HG03558 (cell line): ENCODE results near the gene COL5A2.

ENCODE experiments used
- ATAC-seq: cut with Tn5 transposase; IDR thresholded peaks from one replicate; pipeline ENCODE4 v1.9.1; 2021; ENCODE audit warnings: moderate number of reproducible peaks; ENCODE audit not compliant: unreplicated experiment; ENCODE audit errors: extremely low read depth

COL5A2 gene

DNA sequence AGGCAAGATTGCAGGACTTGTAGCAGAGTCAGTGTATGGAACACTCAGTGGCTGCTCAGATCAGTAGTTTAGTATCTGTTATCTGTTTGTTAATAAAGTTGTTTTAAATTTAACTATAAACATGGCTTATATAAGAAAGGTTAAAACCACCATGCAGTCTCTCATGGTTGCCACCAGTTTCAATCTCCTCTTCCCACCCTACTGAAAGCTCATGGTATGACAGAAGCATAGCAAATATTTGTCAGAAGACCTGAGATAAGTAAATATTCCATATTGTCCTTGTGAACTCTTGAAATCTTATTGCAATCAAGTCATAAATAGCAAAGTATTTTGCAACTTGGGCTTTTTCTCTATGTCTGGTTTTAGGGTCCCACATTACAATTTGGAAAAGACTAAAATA lies 2.1 kb upstream of the COL5A2 start:
- no peak for ATAC-seq

DNA sequence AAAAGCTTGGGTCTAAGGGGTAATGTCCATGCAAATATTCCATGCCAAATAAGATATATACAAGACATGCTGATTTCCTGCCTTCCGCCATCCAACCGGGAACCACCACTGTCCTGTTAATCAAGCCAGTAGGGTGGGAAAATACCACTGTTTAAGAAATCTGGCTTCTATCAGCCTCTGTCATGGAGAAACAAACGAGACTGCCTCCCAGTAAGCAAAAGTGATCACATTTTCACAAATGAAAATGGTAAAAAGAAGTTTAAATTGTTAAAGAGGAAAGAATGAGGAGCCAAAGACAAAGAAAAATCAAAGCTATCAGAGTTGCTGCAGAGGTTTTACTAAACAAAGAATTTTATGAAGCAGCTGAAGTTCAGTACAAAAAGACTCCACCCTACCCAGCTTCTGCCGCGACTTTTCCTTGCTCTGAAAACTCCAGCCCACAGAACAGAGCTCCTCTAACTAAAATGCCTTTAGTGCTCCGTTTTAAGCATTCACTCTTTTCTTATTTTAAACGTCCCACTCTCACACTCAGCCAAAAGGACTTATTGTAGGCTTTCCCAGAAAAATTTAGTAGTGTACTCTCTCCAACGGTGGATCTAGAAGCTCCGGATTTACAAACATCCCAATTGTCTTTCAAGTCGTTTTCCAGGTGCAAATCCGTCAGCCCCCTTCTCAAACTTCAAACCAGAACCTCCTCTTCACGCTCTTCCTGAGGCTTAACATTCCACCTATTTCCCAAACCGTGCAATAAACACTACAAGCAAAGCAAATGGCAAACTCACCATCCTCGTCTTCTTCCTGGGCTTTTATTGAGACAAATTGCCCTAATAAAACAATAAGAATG lies 613 bp downstream of the COL5A2 start:
- no peak for ATAC-seq

DNA sequence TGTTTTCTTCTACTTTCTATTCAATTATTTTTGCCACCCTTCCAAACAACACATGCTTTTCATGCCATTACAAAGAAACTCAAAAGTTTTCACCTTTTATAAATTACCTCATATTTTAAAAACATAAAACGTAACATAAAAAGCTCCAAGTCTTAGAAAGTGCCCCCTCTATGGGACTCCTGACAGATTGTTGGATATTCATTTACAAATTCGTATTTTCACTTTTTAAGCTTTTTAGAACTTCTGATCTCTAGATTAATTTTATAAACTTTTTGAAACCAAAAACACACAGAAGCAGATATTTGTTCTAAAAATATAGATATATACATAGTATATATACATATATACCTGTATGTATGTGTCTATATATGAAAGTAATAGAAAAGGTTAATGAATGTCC lies 1.5 kb downstream of the COL5A2 start:
- no peak for ATAC-seq

DNA sequence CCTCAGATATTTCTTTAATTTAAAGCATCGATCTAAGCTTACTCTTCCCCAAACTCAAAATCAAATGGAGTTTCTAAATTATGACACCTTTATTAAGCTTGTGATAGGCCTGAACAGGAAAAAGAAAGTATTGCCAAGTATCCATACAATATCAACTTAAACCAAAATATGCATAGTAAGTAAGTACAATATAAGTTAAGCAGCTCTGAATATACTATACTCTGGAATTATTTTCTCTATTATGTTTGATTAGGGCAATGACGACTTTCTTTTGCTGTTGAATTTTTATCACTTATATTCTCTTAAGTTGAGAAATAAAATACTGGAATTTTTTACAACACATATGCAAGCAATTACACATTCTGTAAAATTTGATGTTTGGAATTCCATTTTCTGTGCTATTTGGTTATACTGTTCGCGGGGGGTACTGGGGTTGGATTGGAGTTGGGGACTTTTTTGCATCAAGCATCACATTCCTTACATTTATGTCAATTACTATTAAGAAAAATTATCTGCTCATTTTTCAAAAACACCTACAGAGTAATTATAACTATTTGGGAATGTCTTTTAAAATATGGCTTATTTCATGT lies 2.2 kb downstream of the COL5A2 start:
- ATAC-seq: no peak

DNA sequence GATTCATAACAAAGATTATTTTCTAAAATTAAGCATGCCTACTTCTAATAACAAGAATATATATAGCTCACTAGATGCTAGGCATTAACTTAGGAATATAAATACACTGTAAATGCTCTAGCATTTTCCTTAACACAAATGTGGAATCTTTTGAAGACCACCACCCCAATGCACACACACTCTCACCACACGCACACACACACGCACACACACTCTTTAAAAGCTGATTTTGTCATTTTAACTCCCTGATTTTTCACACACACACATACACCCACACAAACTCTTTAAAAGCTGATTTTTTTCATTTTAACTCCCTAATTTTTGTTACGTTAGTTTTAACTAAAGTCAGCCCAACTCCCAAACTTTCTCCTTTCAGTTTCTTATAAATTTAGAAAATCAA lies 3.0 kb downstream of the COL5A2 start:
- no peak for ATAC-seq

DNA sequence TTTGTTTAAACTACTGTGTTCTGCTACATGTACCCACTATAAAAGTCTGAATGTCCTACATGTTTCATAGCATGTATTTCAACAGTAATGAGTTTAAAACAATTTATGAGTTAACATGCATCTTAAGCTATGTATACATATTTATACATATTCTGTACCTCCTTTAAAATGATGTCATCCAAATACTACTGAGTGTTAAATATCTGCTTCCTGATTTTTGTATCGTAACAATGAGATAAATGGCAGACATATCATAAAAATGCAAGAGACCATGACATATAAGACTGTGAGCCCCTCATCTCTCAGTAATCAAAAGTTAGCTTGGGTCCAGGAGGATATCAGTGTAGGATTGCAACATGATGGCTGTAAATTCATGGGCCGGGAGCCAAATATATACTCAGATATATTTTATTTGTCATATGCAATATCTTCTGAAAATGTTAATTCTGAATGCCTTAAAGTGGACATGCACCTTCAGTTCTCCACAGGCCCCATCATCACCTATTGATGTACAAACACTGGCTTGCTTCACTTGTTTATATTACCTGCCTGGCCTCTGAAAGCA lies 3.6 kb downstream of the COL5A2 start:
- no peak for ATAC-seq

DNA sequence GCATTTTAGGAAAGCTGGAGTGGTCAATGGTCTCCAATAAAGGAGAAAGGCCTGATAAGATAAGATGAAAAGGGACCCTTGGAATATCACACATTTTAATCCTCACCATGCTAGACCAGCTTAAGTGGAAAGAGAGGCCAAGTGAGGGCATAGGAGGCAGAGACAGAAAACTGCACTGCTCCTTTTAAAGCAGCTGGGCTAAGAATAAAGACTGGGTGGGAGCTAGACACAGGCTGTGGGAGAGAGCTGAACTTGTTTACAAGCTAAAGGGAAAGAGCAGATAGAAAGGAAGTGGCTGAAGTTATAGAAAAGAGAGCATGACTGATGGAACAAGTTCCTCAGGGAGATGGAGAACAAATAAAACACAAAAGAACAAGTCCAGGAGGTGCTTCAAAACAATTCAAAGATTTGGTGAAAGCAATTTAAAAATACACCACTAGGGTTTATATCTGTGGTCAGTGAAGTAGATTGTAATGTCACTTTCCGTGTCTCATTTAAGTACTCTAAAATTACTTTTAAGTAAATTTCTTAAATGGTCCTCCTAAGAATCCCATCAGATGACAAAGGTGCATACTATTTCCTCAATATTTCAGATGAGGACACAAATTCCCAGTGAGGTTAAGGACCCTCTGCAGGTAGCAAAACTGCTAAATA lies 7.5 kb downstream of the COL5A2 start:
- no peak for ATAC-seq

DNA sequence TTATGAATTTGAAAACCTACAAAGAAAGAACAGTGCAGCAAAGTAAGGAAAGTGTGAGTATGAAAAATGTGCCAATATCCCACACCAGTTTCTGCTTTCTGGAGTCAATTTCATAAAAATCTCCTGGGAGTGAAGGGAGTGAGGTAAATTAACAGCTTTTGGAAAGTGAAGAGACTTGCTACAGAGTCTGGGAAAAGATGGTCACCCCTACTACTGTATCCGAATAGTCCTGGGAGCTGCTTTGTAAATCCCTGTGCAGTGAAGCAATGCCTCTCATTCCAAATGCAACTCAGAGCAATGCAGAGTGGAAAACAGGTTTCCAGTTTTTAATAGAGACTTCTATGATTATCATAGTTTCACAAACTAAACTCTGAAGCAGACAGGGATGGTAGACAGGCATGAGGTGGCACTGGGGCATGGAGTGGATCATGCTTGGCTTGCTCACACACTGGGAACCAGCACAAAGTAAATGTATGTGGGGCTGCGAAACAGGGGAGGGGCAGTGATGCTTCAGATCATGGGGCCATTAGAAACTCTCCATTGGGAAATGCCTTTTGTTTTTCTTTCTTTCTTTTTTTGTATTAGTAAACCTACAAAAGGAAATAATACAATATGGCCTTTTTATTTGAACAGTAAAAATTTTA lies 10.6 kb downstream of the COL5A2 start:
- ATAC-seq: no peak

DNA sequence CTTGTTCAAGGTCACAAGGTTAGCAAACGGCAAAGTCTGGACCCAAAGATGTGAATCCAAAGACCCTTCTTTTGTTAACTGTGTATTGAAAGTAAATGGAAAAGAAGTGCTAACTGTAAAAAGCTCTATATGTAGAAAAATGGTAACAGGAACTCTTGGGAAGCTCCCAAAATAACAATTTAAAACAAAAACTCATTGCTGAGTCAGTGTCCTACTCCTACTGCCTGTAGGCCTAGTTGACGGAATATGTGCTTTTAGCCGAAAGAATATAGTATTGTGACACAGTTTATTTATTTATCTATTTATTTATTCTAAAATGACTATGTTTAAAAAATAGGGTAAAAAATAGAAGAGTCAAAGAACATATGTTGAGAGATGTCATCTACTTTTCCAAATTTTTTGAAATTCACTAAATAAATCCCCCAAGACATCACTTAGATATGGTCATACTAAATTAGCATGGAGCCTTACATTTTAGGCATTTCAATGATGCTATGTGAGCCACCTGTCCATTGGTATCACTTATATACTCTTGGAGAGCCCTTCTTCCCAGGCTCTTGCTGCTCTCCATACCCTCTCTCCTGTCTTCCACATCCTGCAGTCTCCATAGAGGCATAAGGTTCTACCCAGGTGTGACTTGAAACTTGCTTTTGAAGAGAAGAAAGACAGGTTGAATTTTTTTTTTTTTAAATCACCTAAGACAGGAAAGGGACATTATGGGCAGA lies 13.7 kb downstream of the COL5A2 start:
- no peak for ATAC-seq

DNA sequence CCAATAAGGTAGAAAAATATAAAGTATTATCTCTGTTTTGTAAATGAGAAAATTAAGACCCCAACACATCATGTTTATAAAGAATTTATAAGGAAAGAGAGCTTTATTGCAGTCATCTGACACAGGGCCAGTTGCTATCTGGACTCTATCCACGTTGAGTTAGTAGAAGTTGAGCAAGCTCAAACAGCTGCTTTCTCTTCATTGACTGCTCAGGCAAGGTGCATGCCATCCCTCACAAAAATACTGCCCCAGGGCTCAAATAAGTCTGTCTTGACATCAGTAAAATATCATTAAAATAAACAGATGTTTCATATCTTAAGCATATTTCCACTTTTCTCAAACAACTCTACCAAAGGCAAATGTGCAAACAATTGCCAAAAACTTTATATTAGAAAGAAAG lies 14.8 kb downstream of the COL5A2 start:
- no peak for ATAC-seq

DNA sequence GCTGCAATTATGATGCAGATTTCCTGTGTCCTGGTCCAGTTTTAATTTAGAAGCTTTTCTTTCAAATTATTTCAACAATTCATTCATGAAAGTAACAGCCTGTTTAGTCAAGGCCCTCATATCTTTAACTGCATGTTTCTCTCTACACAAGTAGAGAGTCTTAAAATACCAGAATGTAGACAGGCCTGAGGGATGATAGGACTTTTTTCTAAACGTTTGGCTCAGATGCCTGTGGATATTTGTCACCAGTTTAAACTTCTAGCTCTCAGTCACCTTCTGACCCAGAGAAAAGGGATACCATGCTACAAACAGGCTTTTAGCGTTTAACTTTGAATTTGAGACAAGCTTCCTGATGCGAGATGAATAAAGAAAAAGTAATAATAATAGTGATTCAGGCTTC lies 15.7 kb downstream of the COL5A2 start:
- no peak for ATAC-seq

DNA sequence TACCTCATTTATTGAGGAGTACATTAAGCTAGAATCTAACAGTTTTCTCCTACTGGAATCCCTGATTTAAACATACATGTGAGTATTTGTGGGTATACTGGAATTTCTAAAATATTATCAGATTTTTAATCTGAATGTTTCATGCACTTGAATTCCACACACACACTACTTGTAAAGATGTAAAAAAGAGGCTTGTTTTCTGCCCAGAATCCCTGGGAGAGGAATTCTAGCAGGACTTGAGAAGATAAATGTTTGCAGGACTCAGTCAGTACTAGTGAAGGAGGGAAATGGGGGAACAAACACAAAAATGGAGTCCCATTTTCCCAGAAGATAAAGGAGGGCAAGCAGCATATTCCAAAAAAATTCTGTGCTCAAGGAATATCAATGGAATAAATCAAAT lies 17.0 kb downstream of the COL5A2 start:
- no peak for ATAC-seq

DNA sequence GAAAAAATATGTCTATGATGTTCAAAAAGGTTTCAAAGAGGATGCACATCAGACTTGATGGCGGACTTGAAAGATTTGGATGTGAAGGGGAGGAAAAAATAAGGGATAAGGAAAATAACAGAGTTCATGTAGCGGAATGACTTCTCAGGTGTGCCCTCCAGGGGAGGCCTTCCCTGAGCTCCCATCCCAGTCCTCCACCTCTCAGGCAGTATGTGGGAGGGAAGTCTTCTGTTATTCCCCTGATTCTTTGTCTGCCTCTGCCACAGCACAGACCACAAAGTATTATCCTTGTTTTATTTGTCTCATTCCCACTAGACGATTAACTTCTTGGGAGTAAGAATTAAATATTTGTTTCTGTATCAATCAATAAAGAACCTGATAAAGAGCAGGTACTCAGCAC lies 17.7 kb downstream of the COL5A2 start:
- ATAC-seq: no peak

DNA sequence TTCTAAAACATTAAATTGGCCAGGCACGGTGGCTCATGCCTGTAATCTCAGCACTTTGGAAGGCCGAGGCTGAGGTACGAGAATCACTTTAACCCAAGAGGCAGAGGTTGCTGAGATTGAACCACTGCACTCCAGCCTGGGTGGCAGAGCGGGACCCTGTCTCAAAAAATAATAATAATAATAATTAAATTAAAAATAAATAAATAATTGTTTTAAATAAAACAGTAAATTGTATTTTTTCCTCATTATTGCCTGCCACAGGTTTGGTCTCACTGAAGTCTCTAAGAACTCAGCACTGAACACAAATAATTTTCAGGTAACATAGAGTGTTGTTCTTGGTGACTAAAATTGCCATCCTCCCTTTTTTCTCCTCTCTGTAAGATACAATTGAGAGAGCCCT lies 19.8 kb downstream of the COL5A2 start:
- ATAC-seq: no peak

DNA sequence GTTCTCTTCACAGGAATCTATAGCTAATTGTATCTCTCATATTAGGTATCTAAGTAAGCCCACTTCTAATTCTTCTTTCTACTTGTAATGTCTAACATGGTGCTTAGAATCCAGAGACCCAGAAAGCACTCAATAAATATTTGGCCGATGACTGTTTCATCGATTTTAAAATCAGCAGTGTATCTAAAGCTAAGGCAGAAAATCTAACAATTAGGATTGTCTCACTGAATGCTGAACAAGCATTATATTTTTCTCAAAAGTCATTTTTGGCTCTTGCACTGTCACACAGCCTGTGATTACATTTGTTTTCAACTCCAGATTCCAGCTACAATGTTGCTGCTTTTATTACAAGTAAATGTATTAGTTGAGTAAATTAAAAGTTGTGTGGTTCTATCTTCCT lies 20.3 kb downstream of the COL5A2 start:
- ATAC-seq: no peak

DNA sequence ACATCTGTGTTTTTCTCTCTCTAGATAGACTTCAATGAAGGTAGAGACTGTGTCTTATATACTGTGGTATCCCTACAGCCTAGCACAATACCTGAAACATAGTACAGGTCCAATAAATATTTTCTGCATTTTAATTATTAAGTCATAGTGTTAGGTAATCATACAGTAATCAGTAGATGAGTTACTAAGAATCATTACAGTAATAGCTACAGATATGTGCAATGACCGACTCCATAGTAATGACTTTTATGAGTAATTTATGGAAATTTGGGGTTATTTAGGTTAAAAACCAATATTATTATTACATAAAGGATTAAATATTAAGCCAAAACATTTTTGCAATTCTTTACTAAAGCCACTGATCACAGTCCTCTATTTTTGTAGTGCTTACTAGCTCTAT lies 21.6 kb downstream of the COL5A2 start:
- no peak for ATAC-seq

DNA sequence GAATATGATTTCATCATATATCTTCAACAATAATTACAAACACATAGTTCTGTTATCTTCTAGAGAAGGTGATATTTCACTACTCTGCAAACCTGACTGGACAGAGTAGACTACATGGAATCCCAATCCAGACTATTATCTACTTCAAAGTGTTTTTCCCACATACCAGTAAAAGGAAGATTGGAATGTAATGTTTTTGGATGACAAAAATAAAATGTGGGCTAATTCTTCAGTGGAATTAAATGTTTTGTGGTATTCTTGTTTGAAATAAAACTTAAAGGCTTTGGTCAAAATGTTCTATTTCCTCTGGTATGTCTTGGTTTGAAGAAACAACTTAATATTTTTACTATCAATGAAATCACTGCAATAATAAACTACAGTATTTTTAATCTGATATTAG lies 22.1 kb downstream of the COL5A2 start:
- no peak for ATAC-seq

DNA sequence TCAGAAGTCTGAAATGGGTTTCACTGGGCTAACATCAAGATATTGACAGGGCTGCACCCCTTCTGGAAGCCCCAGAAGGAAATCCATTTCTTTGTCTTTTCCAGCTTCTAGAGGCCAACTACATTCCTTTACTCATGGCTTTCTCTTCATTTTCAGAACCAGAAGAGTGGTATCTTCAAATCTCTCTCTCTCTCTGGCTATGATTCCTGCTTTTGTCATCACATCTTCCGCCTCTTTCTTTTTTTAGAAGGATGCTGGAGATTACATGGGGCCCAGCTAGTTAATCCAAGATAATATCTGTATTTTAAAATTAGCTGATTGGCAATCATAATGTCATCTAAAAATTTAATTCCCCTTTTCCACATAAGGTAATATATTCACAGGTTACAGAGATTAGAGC lies 23.8 kb downstream of the COL5A2 start:
- ATAC-seq: no peak

DNA sequence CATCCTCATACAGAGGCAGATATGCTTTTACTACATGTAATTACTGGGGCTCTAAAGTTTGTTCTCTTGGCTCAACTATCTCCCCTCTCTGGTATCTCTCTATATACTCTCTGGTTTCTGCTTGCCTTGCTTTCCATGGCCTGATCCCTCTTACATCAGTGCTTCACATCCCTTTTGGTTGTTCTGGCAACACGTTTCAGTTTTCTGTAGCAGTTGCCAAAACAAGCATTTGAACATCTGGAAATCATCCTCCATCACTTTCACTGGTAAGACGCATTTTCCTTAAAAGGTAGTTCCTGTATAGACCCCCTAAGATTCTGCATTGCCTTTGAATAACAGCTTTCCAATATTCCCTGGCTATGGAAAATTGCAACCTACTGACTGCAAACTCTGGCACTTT lies 25.9 kb downstream of the COL5A2 start:
- no peak for ATAC-seq

DNA sequence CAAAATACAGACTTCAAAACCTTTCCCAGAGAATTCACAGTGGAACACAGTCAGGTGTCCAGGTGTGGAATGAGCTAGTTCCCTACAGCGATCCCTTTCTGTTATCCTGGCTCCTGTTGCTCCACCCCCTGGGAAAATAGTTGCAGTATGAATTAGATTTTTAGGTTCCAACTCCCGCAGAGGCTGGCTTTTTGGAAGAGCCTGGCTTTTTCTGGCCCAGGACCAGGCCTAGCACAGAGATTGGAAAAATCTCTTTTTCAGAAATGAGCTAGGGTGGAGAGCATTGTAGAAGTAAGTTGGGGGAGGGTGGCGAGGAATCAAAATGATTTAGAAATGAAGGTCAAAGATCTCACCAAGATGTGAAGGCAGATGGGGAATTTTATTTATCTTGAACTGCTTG lies 27.1 kb downstream of the COL5A2 start:
- ATAC-seq: no peak
